ENCODE measurements around the gene GPSM1. TPM values are rescaled to one million over a fixed set of nuclear protein-coding genes. Genes with fewer than 3 reads are reported as not detected.

Gene GPSM1
- polyA plus RNA-seq, 1 of the 3 experiments (the other 2 are of a cell fraction) = 26.7 TPM

DNA sequence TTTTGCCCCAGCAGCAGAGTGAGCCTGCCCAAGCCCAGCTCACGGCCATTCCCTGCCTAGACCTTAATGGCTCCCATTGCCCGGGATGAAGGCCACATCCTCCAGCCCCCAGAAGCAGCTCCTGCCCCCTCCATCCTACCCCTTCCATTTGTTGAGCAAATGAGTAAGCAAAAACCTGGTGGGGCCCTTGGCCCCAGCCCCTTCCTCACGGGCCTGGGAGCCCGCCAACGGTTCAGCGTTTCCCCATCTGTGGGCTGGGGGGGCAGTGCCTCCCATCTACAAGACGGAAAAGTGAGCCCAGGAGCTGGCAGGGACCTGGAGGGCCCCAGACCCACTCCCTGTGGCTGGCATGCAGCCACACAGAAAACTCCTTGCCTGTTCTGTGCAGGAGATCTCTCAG is 27.8 kb upstream of the GPSM1 start:
- H3K9me3 ChIP-seq = no peaks in the 10 kb centered on the region
- no peak for DNase-seq
- TF ChIP-seq CTCF (IDR thresholded peaks at IDR 0.05) = no peak
- TF ChIP-seq TCF12 (IDR thresholded peaks at IDR 0.05) = no peak
- TF ChIP-seq EP300 (IDR thresholded peaks at IDR 0.05; ENCODE audit: borderline replicate concordance in 1 of 2, low read depth in 1 of 2, low read length in 1 of 2) = no peak
- TF ChIP-seq FOXM1 (IDR thresholded peaks at IDR 0.05; ENCODE audit: low read depth) = no peak
- TF ChIP-seq RFX5 (IDR thresholded peaks at IDR 0.05; ENCODE audit: low read length) = no peak
- TF ChIP-seq FOXJ3 (CRISPR knock-in tag; IDR thresholded peaks at IDR 0.05) = no peak
- no peak for TF ChIP-seq CHD2 (IDR thresholded peaks at IDR 0.05; ENCODE audit: low read length, partially characterized antibody)
- H3K9me2 ChIP-seq = no peaks in the 10 kb centered on the region
- no peak overlapping the region for H3K27ac ChIP-seq (ENCODE audit: low read depth in 2 of 2, low read length in 1 of 2)
- H3K4me3 ChIP-seq (ENCODE audit: low read depth in 2 of 2, low read length in 1 of 2) = no peak overlapping the region
- no peak overlapping the region for H3K9ac ChIP-seq
- WGBS (ENCODE audit: low lambda C conversion rate) = 69% methylated on average over 6 of the region's 7 CpGs
- H3K79me2 ChIP-seq (ENCODE audit: insufficient read depth) = no peaks in the 10 kb centered on the region
- H3K4me2 ChIP-seq = no peak overlapping the region
- POLR2A ChIA-PET = no interaction called here
- no peaks in the 10 kb centered on the region for H3K36me3 ChIP-seq (replicated peaks in 1 of 2; ENCODE audit: control insufficient read depth in 1 of 2, insufficient read depth in 2 of 2, low read length in 1 of 2)
- H3F3A ChIP-seq (replicated peaks; ENCODE audit: insufficient read depth) = no peaks in the 10 kb centered on the region
- CTCF ChIA-PET = interaction anchor here (0.7 to 1.3 kb wide), 5 partner anchors 12 to 332 kb away, joined by 3 to 6 read pairs (median 3); no protein-coding TSS in a partner anchor
- H3K4me1 ChIP-seq (ENCODE audit: control insufficient read depth in 1 of 2, insufficient read depth in 2 of 2, low read depth in 1 of 2, low read length in 1 of 2) = no peaks in the 10 kb centered on the region
- no peak overlapping the region for H2AFZ ChIP-seq (ENCODE audit: low read depth)
- no peaks in the 10 kb centered on the region for H4K20me1 ChIP-seq (ENCODE audit: insufficient read depth)
- peaks cover 7% of the 10 kb centered on the region; the same call in 1 of the 2 replicates for H3K27me3 ChIP-seq (ENCODE audit: insufficient read depth)

DNA sequence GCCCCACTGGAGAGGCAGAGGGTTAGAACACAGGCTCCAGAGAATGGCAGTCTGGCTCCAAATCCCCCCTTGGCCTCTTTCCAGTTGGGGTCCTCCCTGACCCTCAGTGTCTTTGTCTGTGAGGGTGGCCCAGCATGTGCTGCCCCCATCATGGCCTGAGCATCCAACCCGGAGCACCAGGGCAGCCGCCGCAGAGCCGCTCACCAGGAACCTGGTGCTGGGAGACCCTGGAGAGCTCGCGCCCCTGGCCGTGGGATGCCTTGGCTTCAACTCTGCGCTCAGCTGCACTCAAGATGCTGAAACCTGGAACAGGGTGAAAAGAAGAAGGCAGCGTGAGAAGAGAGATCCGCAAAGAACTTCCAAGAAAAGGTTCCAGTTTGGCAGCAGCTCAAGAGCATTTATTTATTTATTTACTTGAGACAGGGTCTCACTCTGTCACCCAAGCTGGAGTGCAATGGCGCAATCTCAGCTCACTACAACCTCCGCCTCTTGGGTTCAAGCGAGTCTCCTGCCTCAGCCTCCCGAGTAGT is 27.3 kb upstream of the GPSM1 start:
- ChIA-PET CTCF (interaction anchor here (0.7 to 1.3 kb wide), 5 partner anchors 12 to 333 kb away, joined by 3 to 6 read pairs (median 3); no protein-coding TSS in a partner anchor), POLR2A (no interaction called here)
- Histone ChIP-seq H3K4me1 (ENCODE audit: control insufficient read depth in 1 of 2, insufficient read depth in 2 of 2, low read depth in 1 of 2, low read length in 1 of 2) (no peaks in the 10 kb centered on the region; a peak in 1 of 4 replicates), H3K9ac (no peak overlapping the region), H3K4me3 (ENCODE audit: low read depth in 2 of 2, low read length in 1 of 2) (no peak overlapping the region), H3K9me3 (no peaks in the 10 kb centered on the region), H2AFZ (ENCODE audit: low read depth) (no peak overlapping the region), H3K27me3 (ENCODE audit: insufficient read depth) (peaks cover 7% of the 10 kb centered on the region; the same call in 1 of the 2 replicates), H3K27ac (ENCODE audit: low read depth in 2 of 2, low read length in 1 of 2) (no peak overlapping the region), H3K4me2 (no peak overlapping the region), H3K9me2 (no peaks in the 10 kb centered on the region), H4K20me1 (ENCODE audit: insufficient read depth) (no peaks in the 10 kb centered on the region), H3K79me2 (ENCODE audit: insufficient read depth) (no peaks in the 10 kb centered on the region), H3F3A (replicated peaks; ENCODE audit: insufficient read depth) (no peaks in the 10 kb centered on the region), H3K36me3 (replicated peaks in 1 of 2; ENCODE audit: control insufficient read depth in 1 of 2, insufficient read depth in 2 of 2, low read length in 1 of 2) (no peaks in the 10 kb centered on the region)
- 94% methylated on average over 14 of the region's 14 CpGs for WGBS (ENCODE audit: low lambda C conversion rate)
- TF ChIP-seq, protein P1, sequence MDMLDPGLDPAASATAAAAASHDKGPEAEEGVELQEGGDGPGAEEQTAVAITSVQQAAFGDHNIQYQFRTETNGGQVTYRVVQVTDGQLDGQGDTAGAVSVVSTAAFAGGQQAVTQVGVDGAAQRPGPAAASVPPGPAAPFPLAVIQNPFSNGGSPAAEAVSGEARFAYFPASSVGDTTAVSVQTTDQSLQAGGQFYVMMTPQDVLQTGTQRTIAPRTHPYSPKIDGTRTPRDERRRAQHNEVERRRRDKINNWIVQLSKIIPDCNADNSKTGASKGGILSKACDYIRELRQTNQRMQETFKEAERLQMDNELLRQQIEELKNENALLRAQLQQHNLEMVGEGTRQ (IDR thresholded peaks at IDR 0.05; ENCODE audit: borderline replicate concordance, low read depth, low read length) = no peak
- no peak for TF ChIP-seq RCOR1 (IDR thresholded peaks at IDR 0.05; ENCODE audit: low read length)
- no peak for TF ChIP-seq FOXJ3 (CRISPR knock-in tag; IDR thresholded peaks at IDR 0.05)
- TF ChIP-seq GATA2 (CRISPR knock-in tag; IDR thresholded peaks at IDR 0.05) = no peak
- TF ChIP-seq NRF1 (IDR thresholded peaks at IDR 0.05; ENCODE audit: low read depth, low read length) = no peak
- no peak for TF ChIP-seq POLR2AphosphoS5 (IDR thresholded peaks at IDR 0.05; ENCODE audit: low read depth, low read length)
- no peak for DNase-seq

Data from SK-N-SH (cell line).